PC-9 (cell line): Measurements from ENCODE around the gene MCM5. TPM values are rescaled to one million over a fixed set of nuclear protein-coding genes. Genes with fewer than 3 reads are reported as not detected.

Experiments used
- BruUV-seq: library from RNA; stranded (reverse); fragments of 400-500 nt; replicated peaks from 2 replicates; lab custom pipeline; 2021; lab: Mats Ljungman, UMichigan
- CTCF ChIA-PET: fragments of 300-600 bp; sonication (Branson Sonifier 250); formaldehyde crosslinking; loops from one replicate; lab custom pipeline; 2022; ENCODE audit warnings: antibody characterized with exemption; lab: Charles Lee
- POLR2A ChIA-PET: fragments of 300-600 bp; sonication (Branson Sonifier 250); formaldehyde crosslinking; loops from one replicate; lab custom pipeline; 2022; ENCODE audit warnings: antibody characterized with exemption; ENCODE audit not compliant: unreplicated experiment; lab: Charles Lee
- DNase-seq, 2 experiments: peaks; one replicate each; pipeline versions ENCODE4 v3.0.0 to v3.0.0-alpha.2; 2015 to 2022; ENCODE audit warnings: mixed read lengths in 1 of 2
- H2AFZ ChIP-seq: fragments of 200-600 bp; sonication (generic); 2 replicates; pipeline ENCODE4 v1.8.1; 2017; ENCODE audit warnings: antibody characterized with exemption
- H3F3A ChIP-seq: fragments of 200-600 bp; sonication (generic); 2 replicates; pipeline ENCODE4 v1.8.1; 2017; ENCODE audit warnings: antibody characterized with exemption, mild to moderate bottlenecking, low read depth; ENCODE audit not compliant: insufficient read depth
- H3K27ac ChIP-seq: fragments of 200-600 bp; sonication (generic); 2 replicates; pipeline ENCODE4 v1.6.1; 2016; ENCODE audit warnings: mixed run types
- H3K27me3 ChIP-seq: fragments of 200-600 bp; sonication (generic); 2 replicates; pipeline ENCODE4 v1.6.1; 2016; ENCODE audit warnings: low read depth, mixed run types; ENCODE audit not compliant: insufficient read depth
- H3K36me3 ChIP-seq: fragments of 200-600 bp; sonication (generic); 2 replicates; pipeline ENCODE4 v1.6.1; 2016; ENCODE audit warnings: low read depth, mixed run types
- H3K4me1 ChIP-seq: fragments of 200-600 bp; sonication (generic); replicated peaks from 2 replicates; pipeline ENCODE4 v1.6.1; 2016; ENCODE audit warnings: mixed run types; ENCODE audit not compliant: insufficient read depth
- H3K4me2 ChIP-seq: fragments of 200-600 bp; sonication (generic); 2 replicates; pipeline ENCODE4 v1.6.1; 2017; ENCODE audit warnings: mixed run types
- H3K4me3 ChIP-seq: fragments of 200-600 bp; sonication (generic); 2 replicates; pipeline ENCODE4 v1.6.1; 2016; ENCODE audit warnings: mixed run types
- H3K79me2 ChIP-seq: fragments of 200-600 bp; sonication (generic); 2 replicates; pipeline ENCODE4 v1.6.1; 2017; ENCODE audit warnings: low read depth, mixed run types
- H3K9me2 ChIP-seq: fragments of 200-600 bp; sonication (generic); 2 replicates; pipeline ENCODE4 v1.8.1; 2017; ENCODE audit warnings: mild to moderate bottlenecking; ENCODE audit not compliant: insufficient read depth
- H3K9me3 ChIP-seq: fragments of 200-600 bp; sonication (generic); 2 replicates; pipeline ENCODE4 v1.8.1; 2016; ENCODE audit warnings: low read depth; ENCODE audit not compliant: insufficient read depth
- H4K20me1 ChIP-seq: fragments of 200-600 bp; sonication (generic); 2 replicates; pipeline ENCODE4 v1.8.1; 2017; ENCODE audit not compliant: insufficient read depth
- CTCF ChIP-seq: fragments of 200-600 bp; sonication (generic); conservative IDR thresholded peaks from 2 replicates; pipeline ENCODE4 v1.6.1; 2017; ENCODE audit warnings: mixed run types, antibody characterized with exemption, mild to moderate bottlenecking, moderate library complexity
- EZH2 ChIP-seq: fragments of 200-600 bp; sonication (generic); IDR thresholded peaks from 2 replicates; pipeline ENCODE4 v1.8.0; 2017; ENCODE audit warnings: antibody characterized with exemption, low read depth
- intact Hi-C: fragments of 100-400 bp; cut with micrococcal nuclease; formaldehyde crosslinking; loops from one replicate; pipeline ENCODE4 v1.10.0; 2022; ENCODE audit not compliant: unreplicated experiment
- total RNA-seq: library from RNA; stranded (reverse); gene quantifications from 2 replicates; pipeline ENCODE4 v1.2.3, GENCODE V29; 2021

The MCM5 gene
- total RNA-seq, 1 experiment from 2014 or later = 115 TPM

- H2AFZ ChIP-seq = no peak overlapping the region
- no peak for DNase-seq
- no peaks in the 10 kb centered on the region for H3K9me2 ChIP-seq
- ChIA-PET POLR2A (no interaction called here), CTCF (no interaction called here)
- H3K27me3 ChIP-seq = no peaks in the 10 kb centered on the region
- H3K9me3 ChIP-seq = no peaks in the 10 kb centered on the region
- H3K36me3 ChIP-seq = peaks cover 6% of the 10 kb centered on the region; the same call in 1 of the 2 replicates
- H3K79me2 ChIP-seq = 0 out of 2 replicates have a peak, but pooled peaks cover 4% of the 10 kb centered on the region
- peaks cover 10% of the 10 kb centered on the region for H3K4me1 ChIP-seq
- H3K4me3 ChIP-seq = no peak overlapping the region
- H4K20me1 ChIP-seq = no peaks in the 10 kb centered on the region
- no peak overlapping the region for H3K27ac ChIP-seq
- intact Hi-C loops = no loop called here
- TF ChIP-seq EZH2 (no peak), CTCF (no peak)
- H3K4me2 ChIP-seq = no peak overlapping the region
- no TSS peak for BruUV-seq
- H3F3A ChIP-seq = peaks cover 9% of the 10 kb centered on the region; the same call in 1 of the 2 replicates
Observed at GRCh38 chr22:35386670-35387288, 13.2 kb upstream of the MCM5 start.

GRCh38 chr22:35390933-35391332 is 9.0 kb upstream of the MCM5 start:
- no TSS peak for BruUV-seq
- H3K27me3 ChIP-seq = no peaks in the 10 kb centered on the region
- ChIA-PET POLR2A (no interaction called here), CTCF (interaction anchor here (0.7 kb wide), 1 partner anchor 10 kb away, joined by 4 read pairs; no protein-coding TSS in a partner anchor)
- intact Hi-C loops = no loop called here
- H3K36me3 ChIP-seq = no peaks in the 10 kb centered on the region
- TF ChIP-seq EZH2 (no peak), CTCF (no peak)
- no peaks in the 10 kb centered on the region for H4K20me1 ChIP-seq
- no peak for DNase-seq
- H3K9me3 ChIP-seq = no peaks in the 10 kb centered on the region
- no peak overlapping the region for H3K4me2 ChIP-seq
- no peaks in the 10 kb centered on the region for H3K4me1 ChIP-seq
- peaks cover 10% of the 10 kb centered on the region; the same call in 1 of the 2 replicates for H3F3A ChIP-seq
- no peak overlapping the region for H3K4me3 ChIP-seq
- no peak overlapping the region for H3K27ac ChIP-seq
- no peak overlapping the region for H2AFZ ChIP-seq
- H3K79me2 ChIP-seq = no peaks in the 10 kb centered on the region
- H3K9me2 ChIP-seq = no peaks in the 10 kb centered on the region

GRCh38 chr22:35392357-35392756 is 7.6 kb upstream of the MCM5 start:
- peaks cover 16% of the 10 kb centered on the region; the same call in 1 of the 2 replicates for H3F3A ChIP-seq
- H2AFZ ChIP-seq = no peak overlapping the region
- ChIA-PET POLR2A (no interaction called here), CTCF (interaction anchor here (0.6 kb wide), 1 partner anchor 1045 kb away, joined by 3 read pairs; no protein-coding TSS in a partner anchor)
- H3K27me3 ChIP-seq = no peaks in the 10 kb centered on the region
- H3K79me2 ChIP-seq = no peaks in the 10 kb centered on the region
- no peak for DNase-seq
- H3K9me2 ChIP-seq = no peaks in the 10 kb centered on the region
- no peaks in the 10 kb centered on the region for H3K36me3 ChIP-seq
- no peaks in the 10 kb centered on the region for H3K4me1 ChIP-seq
- no peak overlapping the region for H3K4me2 ChIP-seq
- intact Hi-C loops = no loop called here
- no peak for TF ChIP-seq EZH2
- no peak for TF ChIP-seq CTCF
- H3K27ac ChIP-seq = no peak overlapping the region
- no peak overlapping the region for H3K4me3 ChIP-seq
- no peaks in the 10 kb centered on the region for H3K9me3 ChIP-seq
- no peaks in the 10 kb centered on the region for H4K20me1 ChIP-seq
- BruUV-seq = no TSS peak
